Suppressor macrophage treated with lipopolysaccharide for 4 hours (primary cell): ENCODE measurements around the gene TMEM259.

Experiments
- DNase-seq: peaks from one replicate; pipeline ENCODE4 v3.0.0-alpha.2; 2020

Gene TMEM259

DNA sequence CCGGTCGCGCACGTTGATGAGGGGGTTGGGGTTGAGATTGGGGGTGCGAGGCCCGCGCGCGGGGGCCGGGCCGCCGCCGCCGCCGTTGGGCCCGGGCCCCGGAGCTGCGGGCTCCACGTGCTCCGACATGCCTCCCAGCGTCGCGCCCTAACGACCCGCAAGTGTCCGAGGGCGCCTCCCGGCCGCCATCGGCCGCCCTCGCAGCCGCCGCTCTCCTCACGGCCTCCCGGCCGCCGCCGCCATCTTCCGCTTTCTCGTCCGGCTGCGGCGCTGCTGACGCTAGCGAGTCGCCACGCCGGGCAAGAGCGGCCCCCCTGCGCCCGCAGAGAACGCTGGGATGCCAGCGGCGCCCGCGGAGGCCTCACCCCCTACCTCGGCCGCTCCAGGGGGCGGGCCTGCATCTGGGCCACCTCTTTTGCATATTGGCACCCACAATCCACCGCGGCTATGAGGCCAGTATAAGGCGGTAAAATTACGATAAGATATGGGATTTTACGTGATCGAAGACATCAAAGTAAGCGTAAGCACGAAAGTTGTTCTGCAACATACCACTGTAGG is at the start of gene TMEM259:
Gene TMEM259, minus strand, starts transcription at position 256 of the 558 bp plus-strand sequence. Its CDS starts 127 bp downstream, at position 129.
- DNase-seq, result peak; percentile 99

DNA sequence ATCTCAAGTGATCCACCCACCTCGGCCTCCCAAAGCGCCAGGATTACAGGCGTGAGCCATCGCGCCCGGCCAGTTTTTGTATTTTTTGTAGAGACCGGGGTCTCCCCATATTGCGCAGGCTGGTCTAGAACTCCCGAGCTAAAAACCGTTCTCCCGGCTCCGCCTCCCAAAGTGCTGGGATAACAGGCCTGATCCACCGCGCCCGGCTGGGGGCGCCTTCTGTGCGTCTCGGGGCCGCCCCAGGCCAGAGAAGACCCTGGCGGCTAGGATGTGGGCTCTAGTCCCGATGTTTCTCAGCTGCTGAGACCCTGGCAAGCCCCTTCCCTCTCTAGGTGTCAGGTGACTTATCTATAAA is 49.6 kb upstream of the TMEM259 start:
- no peak for DNase-seq

DNA sequence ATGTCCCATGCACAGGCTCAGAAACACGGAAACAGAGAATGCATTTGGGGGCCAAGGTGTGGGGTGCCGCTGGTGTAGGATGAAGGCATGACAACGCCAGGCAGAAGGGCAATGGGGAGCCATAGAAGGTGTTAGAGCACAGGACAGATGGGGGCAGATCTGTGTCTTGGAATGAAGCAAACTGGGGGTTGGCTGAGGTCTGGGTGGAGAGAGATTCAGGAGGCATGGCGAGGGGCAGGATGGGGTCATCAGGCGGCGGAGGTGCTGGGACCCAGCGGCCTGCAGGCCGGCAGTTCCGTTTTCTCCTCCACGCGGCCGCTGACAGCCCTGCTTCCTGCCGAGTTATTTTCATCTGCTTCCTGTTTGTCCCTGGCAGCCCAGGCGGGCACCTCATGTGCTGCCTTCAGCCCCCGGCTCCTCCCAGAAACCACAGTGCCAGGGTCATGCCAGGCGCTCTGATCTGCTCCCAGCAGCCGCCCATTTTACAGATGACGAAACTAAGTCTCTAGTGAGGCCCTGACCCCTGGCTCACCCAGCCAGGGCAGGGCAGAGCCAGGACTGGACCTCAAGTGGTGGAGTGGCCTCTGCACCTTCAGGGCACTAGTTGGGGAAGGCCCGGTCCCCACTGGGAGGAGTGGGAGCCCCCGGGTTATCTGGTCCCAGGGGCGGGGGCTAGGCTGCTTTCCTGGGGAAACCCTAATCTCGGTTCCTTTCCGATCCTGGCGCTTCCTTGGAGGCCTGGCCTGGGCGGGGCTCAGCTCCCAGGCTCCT is 48.3 kb upstream of the TMEM259 start:
- peak; percentile 93 for DNase-seq

DNA sequence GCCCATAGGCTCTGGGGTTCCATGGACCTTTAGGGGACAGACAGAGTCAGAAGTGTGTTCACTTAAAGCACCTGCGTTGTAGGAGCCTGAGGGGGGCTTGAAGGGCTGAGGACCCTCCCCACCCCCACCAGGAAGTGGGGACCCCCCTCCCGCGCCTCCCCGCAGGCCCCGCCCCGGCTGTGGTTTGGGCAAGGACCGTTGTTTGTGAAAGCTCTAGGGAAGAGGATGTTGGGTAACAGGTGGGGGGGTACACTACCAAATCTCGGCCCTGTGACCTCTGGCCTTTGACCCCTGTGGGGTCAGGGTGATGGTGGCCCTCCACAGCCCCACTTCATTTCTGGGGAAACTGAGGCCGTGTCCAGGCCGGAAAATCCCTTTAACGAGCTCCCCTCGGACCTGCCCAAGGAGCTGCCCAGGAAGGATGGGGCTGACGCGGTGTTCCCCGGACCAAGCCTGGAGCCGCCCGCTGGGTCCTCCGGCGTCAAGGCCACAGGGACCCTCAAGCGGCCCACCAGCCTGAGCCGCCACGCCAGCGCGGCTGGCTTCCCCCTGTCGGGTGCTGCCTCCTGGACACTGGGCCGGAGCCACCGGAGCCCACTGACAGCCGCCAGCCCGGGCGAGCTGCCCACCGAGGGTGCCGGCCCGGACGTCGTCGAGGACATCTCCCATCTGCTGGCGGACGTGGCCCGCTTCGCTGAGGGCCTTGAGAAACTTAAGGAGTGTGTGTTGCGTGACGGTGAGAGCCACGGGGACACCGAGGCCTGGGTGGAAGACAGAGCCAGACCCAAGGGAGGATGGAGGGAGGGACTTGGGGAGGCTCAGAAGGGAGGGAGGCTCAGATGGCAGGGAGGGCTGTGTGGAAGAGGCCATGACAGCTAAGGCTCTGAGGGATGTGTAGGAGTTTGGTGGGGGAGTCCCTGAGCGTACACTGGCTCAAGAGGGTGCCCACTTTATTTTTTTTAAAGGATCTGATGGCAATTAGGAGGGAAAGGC is 47.4 kb upstream of the TMEM259 start:
- peak; percentile 62 for DNase-seq

DNA sequence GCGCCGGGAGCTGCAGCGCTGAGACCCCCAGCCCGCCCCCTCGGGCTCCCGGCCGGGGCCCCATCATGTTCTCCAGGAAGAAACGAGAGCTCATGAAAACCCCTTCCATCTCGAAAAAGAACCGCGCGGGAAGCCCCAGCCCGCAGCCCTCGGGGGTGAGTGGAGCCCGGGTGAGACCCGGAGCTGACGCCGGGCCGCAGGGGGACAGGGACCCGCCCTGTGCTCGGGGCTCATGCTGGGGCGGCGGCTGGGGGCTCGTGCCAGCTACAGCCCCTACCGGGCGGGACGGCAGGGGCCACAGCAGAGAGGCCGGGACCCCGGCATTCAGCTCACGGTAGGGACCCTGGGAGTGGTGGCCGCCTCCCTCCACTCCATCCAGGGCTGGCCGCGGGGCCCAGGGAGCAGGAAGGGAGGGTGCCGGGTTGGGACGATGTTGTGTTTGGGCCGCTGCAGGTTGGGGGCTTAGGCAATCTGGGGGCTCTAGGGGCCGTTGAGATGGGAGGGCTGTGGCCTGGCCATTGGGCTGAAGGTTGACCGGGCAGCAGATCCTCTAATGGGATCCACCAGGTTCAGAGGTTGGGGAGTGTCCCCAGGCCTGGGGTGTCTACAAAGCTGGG is 46.5 kb upstream of the TMEM259 start:
- peak; percentile 44 for DNase-seq

DNA sequence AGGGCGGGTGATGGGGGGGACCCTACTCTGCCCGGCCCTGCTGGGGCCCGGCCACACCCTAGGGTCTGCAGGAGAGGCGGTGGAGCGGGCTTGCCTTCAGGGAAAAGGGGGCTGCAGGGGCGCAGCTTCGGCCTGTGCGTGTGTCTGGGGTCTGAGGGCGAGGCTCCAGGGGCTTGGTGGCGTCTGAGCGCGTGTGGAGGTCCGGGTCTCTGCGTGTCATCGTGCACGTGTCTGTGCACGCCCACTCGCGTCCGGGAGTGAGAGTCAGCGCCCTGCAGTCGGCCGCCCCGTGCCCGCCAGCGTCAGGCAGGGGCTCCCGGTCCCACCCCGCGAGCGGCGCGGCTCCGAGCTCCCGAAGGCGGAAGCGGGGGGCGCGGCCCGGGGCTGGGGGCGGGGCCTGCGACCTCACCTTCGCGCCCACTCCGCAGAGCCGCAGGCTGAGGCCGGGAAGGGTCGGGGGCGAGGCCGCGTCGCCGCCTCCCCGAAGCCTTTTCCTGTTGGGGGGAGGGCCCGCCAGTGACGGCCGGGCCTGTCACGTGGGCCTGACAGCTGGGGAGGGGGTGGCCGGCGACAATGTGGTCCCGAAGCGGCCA is 45.9 kb upstream of the TMEM259 start, which contains the start of gene ARHGAP45:
Gene ARHGAP45, plus strand, starts transcription at position 420 of the 593 bp plus-strand sequence. CDS start 239 bp downstream, outside the sequence.
- peak; percentile 84 for DNase-seq

DNA sequence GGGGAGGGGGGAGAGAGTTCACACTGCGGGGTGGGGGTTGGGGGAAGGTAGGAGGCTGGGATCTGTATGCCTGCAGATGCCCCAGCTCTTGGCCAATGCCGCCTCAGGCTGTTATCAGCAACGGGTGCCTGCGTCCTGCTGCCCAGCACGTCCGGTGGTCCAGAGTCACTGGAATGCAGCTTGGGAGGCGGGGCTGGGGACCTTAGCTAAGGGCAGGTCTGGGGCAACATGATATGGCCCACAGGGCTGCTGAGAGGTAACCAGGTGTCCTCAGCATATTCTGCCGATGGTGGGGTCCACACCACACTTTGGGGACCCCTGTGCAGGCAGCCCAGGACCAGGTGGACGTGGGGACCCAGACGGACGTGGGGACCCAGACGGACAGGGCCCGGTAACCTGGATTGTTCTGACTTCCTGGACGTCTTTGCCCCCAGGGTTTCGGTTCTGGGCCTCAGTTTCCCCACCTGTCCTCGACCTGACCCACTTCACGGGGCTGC is 45.4 kb upstream of the TMEM259 start:
- no peak for DNase-seq

DNA sequence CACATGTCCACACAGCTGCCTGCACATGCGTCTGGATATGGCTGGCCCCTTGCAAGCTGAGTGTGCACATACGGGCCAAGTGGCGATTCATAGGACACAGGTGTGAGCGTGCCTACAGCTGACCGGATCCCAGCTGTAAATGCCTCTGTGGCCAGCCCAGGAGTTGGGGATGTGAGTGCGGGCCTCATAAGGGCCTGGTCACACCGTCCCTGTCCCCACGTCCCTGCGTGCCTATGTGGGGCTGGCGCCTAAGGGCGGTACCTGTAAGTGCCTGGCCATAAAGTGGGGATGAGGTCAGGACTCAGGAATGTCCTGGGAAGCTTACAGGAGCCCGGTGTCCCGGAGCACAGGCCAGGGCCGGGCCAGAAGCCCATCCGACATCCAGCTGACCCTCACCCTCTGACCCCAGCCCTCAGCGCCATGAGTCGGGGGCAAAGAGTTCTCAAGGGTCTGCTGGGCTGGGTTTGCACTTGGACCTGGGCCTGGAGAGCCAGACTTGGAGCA is 44.7 kb upstream of the TMEM259 start:
- no peak for DNase-seq

DNA sequence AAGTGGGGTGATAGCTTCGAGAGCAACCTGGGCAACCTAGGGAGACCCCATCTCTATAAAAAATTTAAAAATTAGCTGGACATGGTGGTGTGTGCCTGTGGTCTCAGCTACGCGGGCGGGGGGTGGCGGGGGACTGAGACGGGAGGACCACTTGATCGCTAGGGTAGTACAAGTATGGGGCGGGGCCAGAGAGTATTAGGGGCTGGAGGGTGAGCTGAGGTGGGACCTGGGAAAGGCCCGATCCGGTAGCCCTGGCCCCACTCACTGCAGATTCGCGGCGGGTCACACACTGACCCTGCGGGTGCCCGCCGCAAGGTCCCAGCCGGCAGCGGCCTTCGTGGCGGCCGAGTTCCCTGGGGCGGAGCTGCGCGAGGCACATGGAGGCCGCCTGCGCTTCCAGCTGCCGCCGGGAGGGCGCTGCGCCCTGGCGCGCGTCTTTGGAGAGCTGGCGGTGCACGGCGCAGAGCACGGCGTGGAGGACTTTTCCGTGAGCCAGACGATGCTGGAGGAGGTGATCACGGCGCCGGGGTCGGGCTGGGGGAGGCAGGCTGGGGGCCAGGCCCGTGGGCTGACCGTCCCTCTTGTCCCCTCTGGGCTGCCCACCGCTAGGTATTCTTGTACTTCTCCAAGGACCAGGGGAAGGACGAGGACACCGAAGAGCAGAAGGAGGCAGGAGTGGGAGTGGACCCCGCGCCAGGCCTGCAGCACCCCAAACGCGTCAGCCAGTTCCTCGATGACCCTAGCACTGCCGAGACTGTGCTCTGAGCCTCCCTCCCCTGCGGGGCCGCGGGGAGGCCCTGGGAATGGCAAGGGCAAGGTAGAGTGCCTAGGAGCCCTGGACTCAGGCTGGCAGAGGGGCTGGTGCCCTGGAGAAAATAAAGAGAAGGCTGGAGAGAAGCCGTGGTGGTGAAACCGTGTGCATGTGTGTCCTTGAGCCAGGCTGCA is 44.0 kb upstream of the TMEM259 start:
- peak; percentile 88 for DNase-seq

DNA sequence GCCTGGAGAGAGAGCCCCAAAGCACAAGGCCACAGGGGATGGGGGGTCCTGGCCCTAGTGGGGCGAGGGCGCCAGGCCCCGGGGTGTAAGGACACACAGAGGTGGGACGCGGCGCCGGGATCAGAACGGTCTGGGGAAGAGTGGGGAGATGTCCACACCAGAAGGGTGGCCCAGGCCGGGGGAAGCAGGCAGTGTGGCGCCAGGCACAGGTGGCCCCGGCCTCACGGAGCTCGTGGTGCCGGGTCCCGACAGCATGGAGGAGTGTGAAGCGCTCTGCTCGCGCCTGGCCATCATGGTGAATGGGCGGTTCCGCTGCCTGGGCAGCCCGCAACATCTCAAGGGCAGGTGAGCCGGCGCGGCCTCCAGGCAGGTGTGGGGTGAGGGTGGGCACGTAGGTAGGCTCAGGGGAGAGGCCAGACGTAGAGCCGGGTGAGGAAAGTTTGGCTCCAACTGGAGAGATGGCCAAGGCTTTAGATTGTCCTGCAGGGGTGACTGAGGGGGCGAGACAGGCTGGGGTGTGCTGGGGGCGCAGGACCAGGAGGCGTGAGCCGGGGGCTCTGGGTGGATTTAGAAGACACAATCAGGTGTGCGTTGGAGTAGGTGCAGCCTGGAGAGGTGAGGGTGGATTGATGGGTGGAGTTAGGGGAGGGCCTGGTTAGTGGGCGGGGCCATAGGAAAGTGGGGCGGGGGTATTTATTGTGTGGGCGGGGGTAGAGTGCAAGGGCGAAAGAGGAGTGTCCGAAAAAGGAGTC is 43.2 kb upstream of the TMEM259 start:
- no peak for DNase-seq

DNA sequence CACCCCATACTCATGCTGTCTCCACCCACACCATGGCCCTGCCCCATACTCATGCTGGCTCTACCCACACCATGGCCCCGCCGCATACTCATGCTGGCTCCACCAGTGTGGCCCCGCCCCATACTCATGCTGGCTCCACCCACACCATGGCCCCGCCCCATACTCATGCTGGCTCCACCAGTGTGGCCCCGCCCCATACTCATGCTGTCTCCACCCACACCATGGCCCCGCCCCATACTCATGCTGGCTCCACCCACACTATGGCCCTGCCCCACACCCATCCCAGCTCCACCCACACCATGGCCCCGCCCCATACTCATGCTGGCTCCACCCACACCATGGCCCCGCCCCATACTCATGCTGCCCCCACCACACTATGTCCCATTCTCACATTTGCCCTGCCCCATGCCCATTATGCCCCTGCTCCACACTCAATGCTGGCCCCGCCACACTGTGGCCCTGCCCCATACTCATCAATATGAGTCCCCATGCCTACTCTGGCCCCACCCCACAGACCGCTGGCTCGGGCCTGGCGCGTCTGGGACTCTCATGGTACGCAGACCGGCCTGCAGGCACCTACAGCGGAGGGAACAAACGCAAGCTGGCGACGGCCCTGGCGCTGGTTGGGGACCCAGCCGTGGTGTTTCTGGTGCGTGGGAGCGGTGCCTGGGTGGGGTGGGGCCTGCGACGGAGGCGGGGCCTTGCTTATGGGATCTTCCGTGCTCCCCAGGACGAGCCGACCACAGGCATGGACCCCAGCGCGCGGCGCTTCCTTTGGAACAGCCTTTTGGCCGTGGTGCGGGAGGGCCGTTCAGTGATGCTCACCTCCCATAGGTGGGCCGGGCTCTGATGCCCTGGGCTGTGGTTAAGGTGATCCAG is 42.3 kb upstream of the TMEM259 start:
- peak; percentile 42 for DNase-seq

DNA sequence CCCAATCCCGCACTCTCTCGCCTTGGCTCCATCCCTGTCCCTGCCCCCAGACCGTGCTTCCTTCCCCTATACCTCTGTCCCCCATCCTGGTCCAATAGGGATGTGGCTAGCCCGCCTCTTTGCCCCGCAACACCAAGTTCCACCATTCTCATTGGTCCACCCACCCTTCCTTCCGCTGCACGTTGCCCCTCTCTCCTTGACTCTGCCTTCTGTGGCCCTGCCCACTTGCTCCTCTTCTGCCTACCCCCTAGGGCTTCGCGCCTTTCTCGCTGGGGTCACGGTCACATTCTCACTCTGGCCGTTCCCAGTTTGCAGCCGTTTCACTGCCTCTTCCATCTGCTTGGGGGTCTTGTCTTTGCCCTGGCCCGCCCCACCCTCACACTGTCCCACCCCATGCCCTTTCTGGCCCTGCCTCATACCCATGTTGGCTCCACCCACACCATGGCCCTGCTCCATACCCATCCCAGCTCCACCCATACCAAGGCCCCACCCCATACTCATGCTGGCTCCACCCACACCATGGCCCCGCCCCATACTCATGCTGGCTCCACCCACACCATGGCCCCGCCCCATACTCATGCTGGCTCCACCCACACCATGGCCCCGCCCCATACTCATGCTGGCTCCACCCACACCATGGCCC is 41.6 kb upstream of the TMEM259 start:
- peak; percentile 37 for DNase-seq

DNA sequence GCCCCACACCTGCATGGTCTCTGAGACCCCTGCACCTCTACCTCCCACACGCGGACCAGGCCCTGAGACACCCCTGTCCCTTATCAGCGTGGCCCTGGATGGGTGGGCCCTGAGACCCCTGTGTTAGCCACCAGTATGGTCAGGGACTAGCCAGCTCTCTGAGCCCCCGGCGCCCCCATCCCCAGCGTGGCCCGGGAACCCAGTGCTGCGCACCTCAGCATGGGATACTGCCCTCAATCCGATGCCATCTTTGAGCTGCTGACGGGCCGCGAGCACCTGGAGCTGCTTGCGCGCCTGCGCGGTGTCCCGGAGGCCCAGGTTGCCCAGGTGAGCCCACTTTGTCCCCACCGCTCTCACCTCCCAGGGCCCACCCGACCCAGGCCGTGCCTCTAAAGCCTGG is 41.1 kb upstream of the TMEM259 start:
- DNase-seq, result no peak

DNA sequence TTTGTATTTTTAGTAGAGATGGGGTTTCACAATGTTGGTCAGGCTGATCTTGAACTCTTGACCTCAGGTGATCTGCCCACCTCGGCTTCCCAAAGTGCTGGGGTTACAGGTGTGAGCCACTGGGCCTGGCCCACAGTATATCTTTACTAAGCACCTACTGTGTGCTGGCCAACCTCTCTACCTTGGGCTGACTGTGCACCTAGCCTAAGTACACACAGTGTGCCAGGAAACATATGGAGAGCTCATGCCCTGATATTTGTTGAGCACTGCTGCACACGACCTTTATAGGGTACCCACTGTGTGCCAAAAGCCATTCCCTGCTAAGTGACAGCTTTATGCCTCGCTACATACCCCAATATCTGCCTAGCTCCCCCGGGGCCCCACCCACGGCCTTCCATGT is 39.8 kb upstream of the TMEM259 start:
- DNase-seq, result no peak

DNA sequence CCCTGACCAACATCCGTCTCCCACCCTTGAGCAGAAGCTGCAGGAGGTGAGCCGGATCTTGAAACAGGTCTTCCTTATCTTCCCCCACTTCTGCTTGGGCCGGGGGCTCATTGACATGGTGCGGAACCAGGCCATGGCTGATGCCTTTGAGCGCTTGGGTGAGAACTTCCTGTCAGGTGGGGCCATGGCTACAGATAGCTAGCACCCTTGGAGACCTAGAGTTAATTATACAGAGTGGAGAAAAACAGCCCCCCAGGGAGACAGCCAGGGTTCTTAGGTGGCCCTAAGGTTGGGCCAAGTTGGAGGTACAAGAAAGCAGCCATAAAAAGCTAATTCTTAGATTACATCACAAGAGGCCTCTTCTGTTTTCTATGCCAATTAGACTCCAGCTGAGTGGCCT is 37.2 kb upstream of the TMEM259 start:
- no peak for DNase-seq

DNA sequence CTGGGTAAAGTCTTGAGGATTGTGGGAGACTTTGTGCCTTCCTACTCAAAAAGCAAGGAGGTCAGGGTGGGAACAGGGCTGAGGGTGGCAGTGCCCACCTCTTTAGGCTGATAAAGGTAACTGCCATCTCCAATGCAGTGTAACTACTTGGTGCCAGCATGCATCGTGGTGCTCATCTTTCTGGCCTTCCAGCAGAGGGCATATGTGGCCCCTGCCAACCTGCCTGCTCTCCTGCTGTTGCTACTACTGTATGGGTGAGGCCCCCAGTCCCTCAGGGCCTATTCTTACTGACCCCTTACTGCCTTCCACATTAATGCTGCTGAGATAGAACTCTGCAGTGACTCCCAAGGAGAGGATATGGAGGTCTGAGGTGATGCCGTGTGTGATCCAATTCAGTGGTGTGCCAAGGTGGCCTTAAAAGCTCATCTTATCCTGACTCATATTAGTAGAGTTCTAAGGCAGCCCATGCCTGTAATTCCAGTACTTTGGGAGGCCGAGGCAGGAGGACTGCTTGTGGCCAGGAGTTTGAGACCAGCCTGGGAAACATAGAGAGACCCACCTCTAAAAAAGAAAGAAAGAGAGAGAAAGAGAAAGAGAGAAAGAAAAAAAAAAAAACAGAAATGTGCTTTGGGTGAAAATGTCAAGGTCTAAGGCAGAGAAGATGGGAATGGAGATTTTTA is 36.4 kb upstream of the TMEM259 start:
- DNase-seq, result peak; percentile 41

DNA sequence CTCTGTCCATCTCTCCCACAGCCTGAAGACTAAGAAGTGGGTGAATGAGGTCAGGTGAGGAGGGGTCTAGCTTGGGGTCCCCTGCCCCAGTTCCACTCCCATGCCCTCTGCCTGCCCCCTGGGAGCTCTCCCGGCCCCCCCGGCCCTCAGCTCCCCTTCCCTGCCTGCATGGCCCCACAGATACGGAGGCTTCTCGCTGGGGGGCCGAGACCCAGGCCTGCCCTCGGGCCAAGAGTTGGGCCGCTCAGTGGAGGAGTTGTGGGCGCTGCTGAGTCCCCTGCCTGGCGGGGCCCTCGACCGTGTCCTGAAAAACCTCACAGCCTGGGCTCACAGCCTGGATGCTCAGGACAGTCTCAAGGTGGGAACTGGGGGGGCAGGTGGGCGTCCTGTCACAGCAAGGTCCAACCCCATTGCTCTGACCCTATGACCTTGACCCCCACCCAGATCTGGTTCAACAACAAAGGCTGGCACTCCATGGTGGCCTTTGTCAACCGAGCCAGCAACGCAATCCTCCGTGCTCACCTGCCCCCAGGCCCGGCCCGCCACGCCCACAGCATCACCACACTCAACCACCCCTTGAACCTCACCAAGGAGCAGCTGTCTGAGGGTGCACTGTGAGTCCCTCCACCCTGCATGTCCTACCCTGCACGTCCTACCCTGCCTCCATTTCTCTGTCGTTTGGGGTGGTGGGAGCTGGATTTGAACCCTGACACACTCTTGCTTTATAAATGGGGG is 35.1 kb upstream of the TMEM259 start:
- no peak for DNase-seq
